SH-SY5Y (cell line): ENCODE measurements around the gene GMPR.

Experiments
- GATA2 ChIP-seq: IDR thresholded peaks from 2 replicates; pipeline ENCODE4 v1.6.1; 2011; ENCODE audit warnings: mild to moderate bottlenecking, low read depth, low read length
- GATA3 ChIP-seq: IDR thresholded peaks from 2 replicates; pipeline ENCODE4 v1.6.1; 2011; ENCODE audit warnings: low read depth, mild to moderate bottlenecking, low read length, moderate library complexity

GRCh38 chr6:16333580-16333979, 95.2 kb downstream of the GMPR start:
- TF ChIP-seq GATA2 (no peak), GATA3 (no peak)
